Erythroblast (primary cell): ENCODE data around the gene PGGHG.

ENCODE experiments used
- GATA1 ChIP-seq: IDR thresholded peaks from 2 replicates; pipeline ENCODE4 v1.6.1; 2011; ENCODE audit warnings: low read depth, mild to moderate bottlenecking, control low read depth, low read length, moderate library complexity
- POLR2A ChIP-seq: IDR thresholded peaks from 2 replicates; pipeline ENCODE4 v1.6.1; 2011; ENCODE audit warnings: mild to moderate bottlenecking, low read length

DNA sequence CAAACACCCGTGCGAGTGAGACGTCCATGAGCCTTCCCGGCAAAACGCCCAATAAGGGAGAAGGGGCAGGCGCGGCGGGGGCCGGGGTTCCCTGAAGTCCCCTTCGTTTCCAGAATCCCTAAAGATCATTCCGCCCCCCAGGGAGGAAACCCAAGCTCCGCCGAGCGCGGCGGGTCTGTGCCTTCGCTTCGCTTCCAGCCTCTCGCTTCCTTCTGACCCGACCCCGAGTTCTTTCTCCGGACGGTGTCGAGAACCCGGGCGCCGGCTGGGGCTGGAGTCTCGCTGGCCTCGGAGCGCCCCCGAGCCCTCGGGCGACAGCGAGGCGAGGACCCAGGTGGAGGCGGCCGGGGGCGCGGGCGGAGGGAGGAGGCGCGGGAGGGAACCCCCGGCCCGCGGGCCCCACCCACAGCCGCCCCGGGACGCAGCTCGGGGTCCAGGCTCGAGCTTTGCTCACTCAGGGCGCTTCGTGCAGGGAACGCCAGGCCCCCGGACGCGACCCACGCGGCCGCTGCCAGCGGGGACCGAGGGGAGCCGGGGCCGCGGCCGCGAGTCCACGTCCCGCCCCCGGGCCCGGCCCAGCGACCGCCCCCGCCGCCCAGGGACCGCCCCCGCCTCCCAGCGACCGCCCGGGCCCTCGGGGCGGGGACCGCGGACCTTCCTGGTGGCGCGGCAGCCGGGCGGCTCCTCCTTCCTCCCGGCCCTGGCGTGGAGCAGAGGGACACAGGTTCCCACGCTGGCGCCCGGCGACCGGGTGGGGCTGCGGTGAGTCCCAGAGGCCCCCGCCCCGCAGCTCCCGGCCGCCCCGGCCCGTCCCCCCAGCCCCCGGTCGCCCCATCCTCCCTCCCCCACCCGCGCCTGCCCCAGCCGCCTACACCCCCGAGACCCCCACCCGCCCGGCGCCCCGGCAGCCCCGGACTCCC, at the start of gene PGGHG:
- TF ChIP-seq POLR2A (no peak), GATA1 (no peak)
